HG03175 (cell line): ENCODE data around the gene ARHGEF40.

ENCODE experiments used
- ATAC-seq: cut with Tn5 transposase; IDR thresholded peaks from one replicate; pipeline ENCODE4 v1.9.1; 2021; ENCODE audit warnings: mild to moderate bottlenecking, moderate library complexity; ENCODE audit not compliant: unreplicated experiment

The ARHGEF40 gene

DNA sequence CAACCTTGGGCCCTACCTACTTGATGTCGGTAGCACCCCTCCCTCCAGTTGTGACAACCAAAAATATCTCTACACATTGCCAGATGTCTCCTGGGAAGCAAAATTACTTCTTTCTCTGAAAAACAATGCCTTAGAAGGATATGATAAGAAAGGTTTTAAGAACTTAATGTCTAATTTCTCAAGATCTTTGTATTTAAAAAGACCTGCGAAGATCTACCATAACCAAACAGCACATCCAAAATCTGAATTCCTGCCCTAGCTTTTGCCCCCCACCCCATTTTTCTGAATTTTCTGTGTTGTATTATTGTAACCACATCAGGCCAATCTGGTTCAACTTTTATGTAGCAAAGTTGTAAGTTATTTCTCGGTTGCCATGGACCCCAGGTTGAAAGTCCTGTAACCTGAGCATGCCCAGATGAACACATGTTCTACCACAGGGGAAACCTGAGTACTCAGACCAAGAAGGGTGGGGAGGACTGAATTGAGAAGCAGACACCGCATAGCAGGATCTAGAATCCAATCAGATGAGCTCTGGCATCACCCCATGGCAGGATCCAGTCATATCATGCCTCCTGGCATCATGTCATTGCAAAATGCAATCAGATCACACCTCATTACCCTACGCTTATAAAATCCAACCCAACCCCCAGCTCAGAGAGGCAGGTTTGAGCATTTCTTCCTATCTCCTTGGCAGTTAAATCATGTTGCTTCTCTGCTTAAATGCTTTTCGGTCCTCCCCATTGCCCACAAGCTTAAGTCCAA is 39.5 kb downstream of the ARHGEF40 start:
- ATAC-seq = peak; percentile 35

- no peak for ATAC-seq
These were observed 42.2 kb downstream of the ARHGEF40 start for GRCh38 chr14:21112255-21112654.

DNA sequence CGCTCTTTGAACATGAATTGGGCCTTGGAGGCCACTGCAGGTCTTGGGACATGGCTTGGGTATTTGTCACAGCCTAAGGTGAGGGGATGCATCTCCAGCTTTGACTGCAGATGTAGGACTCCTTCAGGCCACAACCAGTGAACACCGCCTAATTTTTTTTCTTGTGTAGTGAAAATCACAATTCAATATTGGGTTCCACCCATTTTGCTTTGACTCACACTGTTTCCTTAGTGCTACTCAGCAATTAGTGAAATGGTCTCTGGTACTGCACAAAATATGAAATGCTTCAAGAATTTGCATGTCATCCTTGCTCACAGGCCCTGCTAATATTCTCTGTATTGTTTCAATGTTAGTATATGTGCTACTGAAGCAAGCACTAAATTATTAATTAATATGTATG is 43.3 kb downstream of the ARHGEF40 start:
- ATAC-seq = no peak

DNA sequence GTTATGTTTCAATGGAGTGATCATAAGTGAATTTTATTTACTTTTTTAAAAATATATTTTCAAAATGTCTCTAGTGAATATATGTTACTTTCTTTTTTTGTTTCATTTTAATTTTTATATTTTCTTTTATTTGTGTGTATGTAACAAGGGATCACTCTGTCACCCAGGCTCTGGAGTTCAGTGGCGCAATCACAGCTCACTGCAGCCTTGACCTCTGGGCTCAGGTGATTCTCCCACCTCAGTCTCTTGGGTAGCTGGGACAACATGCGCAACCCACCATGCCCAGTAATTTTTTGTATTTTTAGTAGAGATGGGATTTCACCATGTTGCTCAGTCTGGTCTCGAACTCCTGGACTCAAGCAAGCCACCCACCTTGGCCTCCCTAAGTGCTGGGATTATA is 48.8 kb downstream of the ARHGEF40 start:
- ATAC-seq = no peak

DNA sequence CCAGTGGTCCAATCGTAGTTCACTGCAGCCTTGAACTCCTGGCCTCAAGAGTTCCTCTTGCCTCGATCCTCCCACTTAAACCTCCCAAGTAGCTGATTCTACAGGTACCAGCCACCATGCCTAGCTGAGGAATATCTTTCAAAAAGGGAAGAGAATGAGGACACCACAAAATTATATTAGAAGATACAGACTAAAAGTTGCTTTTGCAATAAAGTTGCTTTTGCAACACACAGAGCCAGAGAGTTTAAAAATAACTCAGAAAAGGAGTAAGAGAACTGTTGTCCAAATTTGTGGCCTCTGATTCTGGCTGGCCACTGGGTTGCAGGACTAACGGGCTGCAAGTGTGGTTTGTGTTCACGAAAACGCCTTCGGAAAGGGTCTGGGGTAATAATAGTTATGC is 50.6 kb downstream of the ARHGEF40 start:
- ATAC-seq = no peak

DNA sequence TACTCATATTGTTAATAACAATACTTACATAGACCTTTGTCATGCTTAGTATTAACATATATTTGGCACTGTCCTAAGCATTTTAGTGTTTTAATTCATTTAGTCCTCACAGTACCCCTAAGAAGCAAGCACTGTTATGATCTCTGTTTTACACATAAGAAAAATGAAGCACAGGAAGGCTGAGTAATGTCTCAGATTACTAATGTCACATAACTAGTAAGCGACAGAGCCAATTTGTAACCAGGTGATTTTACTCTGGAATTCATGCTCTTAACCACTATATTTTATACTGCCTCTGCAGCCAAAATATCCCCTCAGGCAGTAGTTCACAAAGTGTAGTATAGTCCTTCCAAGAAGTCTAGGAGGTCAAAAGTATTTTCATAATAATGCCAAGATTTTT is 51.0 kb downstream of the ARHGEF40 start:
- ATAC-seq = no peak

- ATAC-seq = no peak
These were observed 53.3 kb downstream of the ARHGEF40 start for GRCh38 chr14:21123429-21123828.

DNA sequence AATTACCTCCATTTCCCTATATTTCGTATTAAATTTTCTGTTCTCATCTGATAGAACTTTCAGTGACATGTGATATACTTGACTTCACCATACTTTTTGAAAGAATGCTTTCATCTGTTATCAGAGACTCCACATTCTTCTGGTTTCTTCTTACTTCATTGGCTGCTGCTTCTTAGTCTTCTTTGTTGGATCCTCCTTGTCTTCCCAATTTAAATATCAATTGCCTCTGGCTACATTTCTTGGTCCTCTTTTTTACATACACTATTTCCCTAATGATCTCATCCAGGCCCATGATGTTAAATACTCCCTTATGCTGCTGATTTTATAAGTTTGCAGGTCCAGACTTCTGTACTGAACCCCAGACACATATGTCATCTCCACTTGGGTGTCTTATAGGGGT is 63.8 kb downstream of the ARHGEF40 start:
- ATAC-seq = no peak

DNA sequence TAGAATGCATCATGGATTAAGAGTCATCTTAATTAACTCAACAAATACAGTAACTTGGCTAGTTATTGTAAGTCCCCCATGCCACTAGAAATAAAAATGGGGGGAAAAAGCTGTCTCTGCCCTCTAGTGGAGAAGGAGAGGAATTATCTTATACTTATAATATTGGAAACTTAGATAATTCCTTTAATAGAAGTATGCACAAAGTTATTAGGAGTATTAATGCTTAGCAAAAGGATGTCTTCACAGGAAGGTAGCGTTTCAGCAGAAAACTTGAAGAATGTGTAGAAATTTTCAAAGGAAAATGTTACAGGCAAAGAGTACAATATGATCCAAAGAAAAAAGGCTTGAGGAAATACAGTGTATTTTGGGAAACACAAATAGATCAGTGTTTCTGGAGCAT is 65.9 kb downstream of the ARHGEF40 start:
- no peak for ATAC-seq
